ENCODE measurements around the gene CNPY2.

CNPY2 gene

DNA sequence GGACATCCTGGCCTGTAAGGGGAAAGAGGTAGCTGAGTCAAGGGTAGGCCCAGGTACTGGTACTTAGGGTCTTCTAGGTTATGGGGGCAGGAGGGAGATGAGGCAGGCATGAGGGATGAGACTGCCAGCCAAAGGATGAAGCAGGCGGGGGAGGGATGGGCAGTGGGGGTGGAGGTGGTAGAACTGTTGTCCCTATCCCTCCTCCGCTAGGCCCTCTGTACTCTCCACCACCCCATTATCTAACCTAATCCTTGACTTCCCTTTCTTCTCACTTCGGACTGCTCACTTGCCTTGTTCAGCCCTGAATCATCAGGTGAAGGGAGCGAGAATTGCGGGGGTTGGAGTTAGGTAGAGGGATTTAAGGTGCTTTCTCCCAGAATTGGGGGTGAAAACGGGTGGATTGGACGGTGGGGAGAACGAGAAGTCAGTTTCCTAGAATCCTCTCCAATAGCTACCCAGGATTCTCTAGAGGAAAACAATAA lies 17.4 kb upstream of the CNPY2 start:
- H3K23ac ChIP-seq (ENCODE audit: low read length), result no peak overlapping the region
- peak overlapping the region; percentile 62 for H3K4me3 ChIP-seq (ENCODE audit: low read depth, low read length)
- peak overlapping the region; percentile 82 for H3K4me2 ChIP-seq (ENCODE audit: low read length)
- no peaks in the 10 kb centered on the region for H3K9me3 ChIP-seq (ENCODE audit: insufficient read depth, low read depth, low read length)
- H3K9ac ChIP-seq (ENCODE audit: low read length), result peak overlapping the region; percentile 14
- peak overlapping the region; percentile 53 for H3K4ac ChIP-seq (ENCODE audit: low read depth, low read length)
- H3K79me1 ChIP-seq (ENCODE audit: low read length), result peaks cover 8% of the 10 kb centered on the region
- WGBS (ENCODE audit: extremely low coverage, insufficient coverage, insufficient read length), result no CpG with 5 or more reads among the region's 8 CpGs
- peaks cover 7 to 8% of the 10 kb centered on the region in 2 experiments for H3K4me1 ChIP-seq (ENCODE audit: control insufficient read depth in 1 of 2, insufficient read depth in 2 of 2, low read length in 2 of 2)
- H2AK5ac ChIP-seq (ENCODE audit: low read length), result peak overlapping the region; percentile 51
- H3K14ac ChIP-seq (ENCODE audit: low read length), result peak overlapping the region; percentile 67
- no peak overlapping the region for H2BK12ac ChIP-seq (ENCODE audit: low read length)
- no peaks in the 10 kb centered on the region for H3K36me3 ChIP-seq (ENCODE audit: control insufficient read depth in 1 of 2, insufficient read depth in 2 of 2, low read length in 2 of 2)
- H3K18ac ChIP-seq (ENCODE audit: low read length), result peak overlapping the region; percentile 77
- H3K79me2 ChIP-seq (ENCODE audit: control insufficient read depth, insufficient read depth, low read length, poor library complexity), result peaks cover 2% of the 10 kb centered on the region
- H3K27ac ChIP-seq (ENCODE audit: low read depth, low read length), result peak overlapping the region; percentile 95
- H2BK5ac ChIP-seq (ENCODE audit: low read depth, low read length, poor library complexity), result peak overlapping the region; percentile 23
- H3K27me3 ChIP-seq (ENCODE audit: insufficient read depth, low read length), result no peaks in the 10 kb centered on the region
- peak overlapping the region; percentile 48 for H2BK120ac ChIP-seq (ENCODE audit: insufficient read depth, low read length, poor library complexity)
- H4K8ac ChIP-seq (ENCODE audit: low read depth, low read length), result peak overlapping the region; percentile 94
- H4K91ac ChIP-seq (ENCODE audit: low read depth, low read length), result peak overlapping the region; percentile 93
- peak overlapping the region; percentile 69 for H4K12ac ChIP-seq (ENCODE audit: low read depth, low read length)
- no peak for DNase-seq
- peak overlapping the region; percentile 21 for H2AFZ ChIP-seq (ENCODE audit: insufficient read depth, low read length, poor library complexity)

GRCh38 chr12:56332512-56333196 lies 16.9 kb upstream of the CNPY2 start:
- peak overlapping the region; percentile 93 for H4K91ac ChIP-seq (ENCODE audit: low read depth, low read length)
- peaks cover 7 to 8% of the 10 kb centered on the region in 2 experiments for H3K4me1 ChIP-seq (ENCODE audit: control insufficient read depth in 1 of 2, insufficient read depth in 2 of 2, low read length in 2 of 2)
- no peak overlapping the region for H3K9ac ChIP-seq (ENCODE audit: low read length)
- H3K4ac ChIP-seq (ENCODE audit: low read depth, low read length), result peak overlapping the region; percentile 28
- no peak overlapping the region for H2BK5ac ChIP-seq (ENCODE audit: low read depth, low read length, poor library complexity)
- H4K12ac ChIP-seq (ENCODE audit: low read depth, low read length), result peak overlapping the region; percentile 69
- no peaks in the 10 kb centered on the region for H3K27me3 ChIP-seq (ENCODE audit: insufficient read depth, low read length)
- H3K4me2 ChIP-seq (ENCODE audit: low read length), result peak overlapping the region; percentile 82
- no peak overlapping the region for H3K27ac ChIP-seq (ENCODE audit: low read depth, low read length)
- no peak for DNase-seq
- H3K79me1 ChIP-seq (ENCODE audit: low read length), result peaks cover 8% of the 10 kb centered on the region
- WGBS (ENCODE audit: extremely low coverage, insufficient coverage, insufficient read length), result no CpG with 5 or more reads among the region's 11 CpGs
- H2BK12ac ChIP-seq (ENCODE audit: low read length), result peak overlapping the region; percentile 5
- no peaks in the 10 kb centered on the region for H3K36me3 ChIP-seq (ENCODE audit: control insufficient read depth in 1 of 2, insufficient read depth in 2 of 2, low read length in 2 of 2)
- peaks cover 2% of the 10 kb centered on the region for H3K79me2 ChIP-seq (ENCODE audit: control insufficient read depth, insufficient read depth, low read length, poor library complexity)
- H3K23ac ChIP-seq (ENCODE audit: low read length), result no peak overlapping the region
- H3K4me3 ChIP-seq (ENCODE audit: low read depth, low read length), result no peak overlapping the region
- peak overlapping the region; percentile 1 for H2AFZ ChIP-seq (ENCODE audit: insufficient read depth, low read length, poor library complexity)
- H3K14ac ChIP-seq (ENCODE audit: low read length), result peak overlapping the region; percentile 36
- peak overlapping the region; percentile 51 for H2AK5ac ChIP-seq (ENCODE audit: low read length)
- no peak overlapping the region for H3K18ac ChIP-seq (ENCODE audit: low read length)
- H3K9me3 ChIP-seq (ENCODE audit: insufficient read depth, low read depth, low read length), result no peaks in the 10 kb centered on the region
- no peak overlapping the region for H2BK120ac ChIP-seq (ENCODE audit: insufficient read depth, low read length, poor library complexity)
- peak overlapping the region; percentile 94 for H4K8ac ChIP-seq (ENCODE audit: low read depth, low read length)

GRCh38 chr12:56330936-56331490 lies 15.2 kb upstream of the CNPY2 start:
- H3K79me2 ChIP-seq (ENCODE audit: control insufficient read depth, insufficient read depth, low read length, poor library complexity), result peaks cover 2% of the 10 kb centered on the region
- peaks cover 5 to 6% of the 10 kb centered on the region in 2 experiments for H3K36me3 ChIP-seq (ENCODE audit: control insufficient read depth in 1 of 2, insufficient read depth in 2 of 2, low read length in 2 of 2)
- no peak overlapping the region for H2AFZ ChIP-seq (ENCODE audit: insufficient read depth, low read length, poor library complexity)
- no peak overlapping the region for H2BK12ac ChIP-seq (ENCODE audit: low read length)
- H3K9ac ChIP-seq (ENCODE audit: low read length), result no peak overlapping the region
- no peak overlapping the region for H2AK5ac ChIP-seq (ENCODE audit: low read length)
- peaks cover 8% of the 10 kb centered on the region for H3K79me1 ChIP-seq (ENCODE audit: low read length)
- H3K4ac ChIP-seq (ENCODE audit: low read depth, low read length), result no peak overlapping the region
- H3K23ac ChIP-seq (ENCODE audit: low read length), result no peak overlapping the region
- H3K18ac ChIP-seq (ENCODE audit: low read length), result no peak overlapping the region
- H2BK5ac ChIP-seq (ENCODE audit: low read depth, low read length, poor library complexity), result no peak overlapping the region
- peak; percentile 64 to 67 for DNase-seq
- H3K14ac ChIP-seq (ENCODE audit: low read length), result no peak overlapping the region
- H3K4me2 ChIP-seq (ENCODE audit: low read length), result no peak overlapping the region
- H3K9me3 ChIP-seq (ENCODE audit: insufficient read depth, low read depth, low read length), result no peaks in the 10 kb centered on the region
- H3K27me3 ChIP-seq (ENCODE audit: insufficient read depth, low read length), result no peaks in the 10 kb centered on the region
- H4K8ac ChIP-seq (ENCODE audit: low read depth, low read length), result no peak overlapping the region
- no peak overlapping the region for H3K27ac ChIP-seq (ENCODE audit: low read depth, low read length)
- no CpG with 5 or more reads among the region's 7 CpGs for WGBS (ENCODE audit: extremely low coverage, insufficient coverage, insufficient read length)
- peaks cover 7 to 8% of the 10 kb centered on the region in 2 experiments for H3K4me1 ChIP-seq (ENCODE audit: control insufficient read depth in 1 of 2, insufficient read depth in 2 of 2, low read length in 2 of 2)
- no peak overlapping the region for H4K12ac ChIP-seq (ENCODE audit: low read depth, low read length)
- H3K4me3 ChIP-seq (ENCODE audit: low read depth, low read length), result no peak overlapping the region
- H2BK120ac ChIP-seq (ENCODE audit: insufficient read depth, low read length, poor library complexity), result no peak overlapping the region
- H4K91ac ChIP-seq (ENCODE audit: low read depth, low read length), result no peak overlapping the region

GRCh38 chr12:56326533-56326932 lies 10.7 kb upstream of the CNPY2 start:
- H3K27me3 ChIP-seq (ENCODE audit: insufficient read depth, low read length), result no peaks in the 10 kb centered on the region
- no CpG with 5 or more reads among the region's 6 CpGs for WGBS (ENCODE audit: extremely low coverage, insufficient coverage, insufficient read length)
- H3K27ac ChIP-seq (ENCODE audit: low read depth, low read length), result no peak overlapping the region
- no peak overlapping the region for H3K18ac ChIP-seq (ENCODE audit: low read length)
- H3K4me2 ChIP-seq (ENCODE audit: low read length), result no peak overlapping the region
- no peaks in the 10 kb centered on the region for H3K9me3 ChIP-seq (ENCODE audit: insufficient read depth, low read depth, low read length)
- H3K14ac ChIP-seq (ENCODE audit: low read length), result no peak overlapping the region
- H3K9ac ChIP-seq (ENCODE audit: low read length), result no peak overlapping the region
- H2BK120ac ChIP-seq (ENCODE audit: insufficient read depth, low read length, poor library complexity), result no peak overlapping the region
- no peak overlapping the region for H4K8ac ChIP-seq (ENCODE audit: low read depth, low read length)
- no peak overlapping the region for H2BK12ac ChIP-seq (ENCODE audit: low read length)
- no peak overlapping the region for H2BK5ac ChIP-seq (ENCODE audit: low read depth, low read length, poor library complexity)
- no peaks in the 10 kb centered on the region for H3K79me2 ChIP-seq (ENCODE audit: control insufficient read depth, insufficient read depth, low read length, poor library complexity)
- no peak overlapping the region for H3K23ac ChIP-seq (ENCODE audit: low read length)
- H2AFZ ChIP-seq (ENCODE audit: insufficient read depth, low read length, poor library complexity), result no peak overlapping the region
- no peaks in the 10 kb centered on the region for H3K79me1 ChIP-seq (ENCODE audit: low read length)
- no peak overlapping the region for H3K4ac ChIP-seq (ENCODE audit: low read depth, low read length)
- H3K36me3 ChIP-seq (ENCODE audit: control insufficient read depth in 1 of 2, insufficient read depth in 2 of 2, low read length in 2 of 2), result peaks cover 7 to 11% of the 10 kb centered on the region in 2 experiments
- no peak overlapping the region for H2AK5ac ChIP-seq (ENCODE audit: low read length)
- H4K91ac ChIP-seq (ENCODE audit: low read depth, low read length), result no peak overlapping the region
- peaks cover 0 to 2% of the 10 kb centered on the region in 2 experiments for H3K4me1 ChIP-seq (ENCODE audit: control insufficient read depth in 1 of 2, insufficient read depth in 2 of 2, low read length in 2 of 2)
- DNase-seq, result no peak
- no peak overlapping the region for H4K12ac ChIP-seq (ENCODE audit: low read depth, low read length)
- no peak overlapping the region for H3K4me3 ChIP-seq (ENCODE audit: low read depth, low read length)
